HG02973 (cell line): ENCODE results near the gene SLC16A3.
"Not testable (repeated sequence)": the region's sequence is repeated elsewhere in the genome, so short reads cannot be mapped to it uniquely, and the experiment has no call there.

ENCODE experiments used
- ATAC-seq: cut with Tn5 transposase; IDR thresholded peaks from one replicate; pipeline ENCODE4 v1.9.1; 2021; ENCODE audit warnings: moderate library complexity; ENCODE audit not compliant: unreplicated experiment

SLC16A3 gene

DNA sequence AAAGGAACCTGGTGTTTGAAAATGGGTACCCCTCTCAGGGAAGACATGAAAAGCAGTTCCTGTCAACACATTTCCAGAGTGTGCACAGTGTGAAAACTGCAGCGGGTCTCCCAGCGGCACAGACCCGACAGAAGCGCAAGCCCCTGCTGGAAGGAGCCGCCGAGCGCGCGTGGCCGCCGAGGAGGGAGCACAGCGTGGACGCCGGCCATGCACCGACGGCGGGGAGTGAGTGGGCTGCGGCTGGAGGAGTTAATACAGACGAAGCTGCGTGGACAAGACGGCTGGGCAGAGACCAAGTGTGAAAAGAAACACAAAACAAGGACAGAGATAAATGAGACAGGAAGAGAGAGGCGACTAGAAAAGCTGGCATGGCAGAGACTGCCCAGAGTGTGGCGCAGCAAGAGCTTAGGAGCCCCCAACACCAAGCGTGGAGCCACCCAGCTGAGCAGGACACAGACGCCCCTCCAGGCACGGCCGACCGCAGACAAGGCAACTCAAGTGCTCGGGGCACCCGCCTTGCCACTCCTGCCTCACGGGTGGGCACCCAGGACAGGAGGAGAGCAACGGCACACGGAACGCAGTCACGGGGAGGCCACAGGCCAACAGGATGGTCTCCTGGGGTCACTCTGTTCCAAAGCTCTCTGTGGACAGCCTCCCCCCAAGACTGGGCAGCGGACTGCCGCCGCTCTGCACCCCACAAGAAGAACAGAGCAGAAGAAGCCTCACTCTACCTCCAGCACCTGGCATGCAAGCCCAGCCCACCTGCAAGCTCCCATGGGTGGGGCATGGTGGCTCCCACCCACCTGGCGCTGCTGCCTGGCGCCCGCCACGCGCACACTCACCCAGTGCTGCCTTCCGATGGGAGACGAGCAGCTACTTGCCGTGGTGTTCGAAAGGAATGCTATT is 16.5 kb downstream of the SLC16A3 start:
- no peak for ATAC-seq

DNA sequence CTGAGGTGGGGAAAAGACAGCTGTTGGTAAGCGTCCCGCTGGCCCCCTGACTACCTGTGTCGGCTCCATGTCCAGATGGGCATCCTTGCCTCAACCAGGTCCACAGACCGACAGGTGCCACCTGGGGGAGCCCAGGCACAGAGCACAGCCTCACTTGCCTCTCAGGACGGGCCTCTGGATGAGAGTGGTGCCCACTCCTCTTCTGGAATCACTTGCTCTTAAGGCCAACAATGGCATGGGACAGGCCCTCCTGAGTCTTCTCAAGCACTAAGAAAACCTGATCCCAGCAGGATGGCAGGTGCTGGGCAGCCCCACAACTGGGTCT is 17.2 kb downstream of the SLC16A3 start:
- ATAC-seq, result no peak

DNA sequence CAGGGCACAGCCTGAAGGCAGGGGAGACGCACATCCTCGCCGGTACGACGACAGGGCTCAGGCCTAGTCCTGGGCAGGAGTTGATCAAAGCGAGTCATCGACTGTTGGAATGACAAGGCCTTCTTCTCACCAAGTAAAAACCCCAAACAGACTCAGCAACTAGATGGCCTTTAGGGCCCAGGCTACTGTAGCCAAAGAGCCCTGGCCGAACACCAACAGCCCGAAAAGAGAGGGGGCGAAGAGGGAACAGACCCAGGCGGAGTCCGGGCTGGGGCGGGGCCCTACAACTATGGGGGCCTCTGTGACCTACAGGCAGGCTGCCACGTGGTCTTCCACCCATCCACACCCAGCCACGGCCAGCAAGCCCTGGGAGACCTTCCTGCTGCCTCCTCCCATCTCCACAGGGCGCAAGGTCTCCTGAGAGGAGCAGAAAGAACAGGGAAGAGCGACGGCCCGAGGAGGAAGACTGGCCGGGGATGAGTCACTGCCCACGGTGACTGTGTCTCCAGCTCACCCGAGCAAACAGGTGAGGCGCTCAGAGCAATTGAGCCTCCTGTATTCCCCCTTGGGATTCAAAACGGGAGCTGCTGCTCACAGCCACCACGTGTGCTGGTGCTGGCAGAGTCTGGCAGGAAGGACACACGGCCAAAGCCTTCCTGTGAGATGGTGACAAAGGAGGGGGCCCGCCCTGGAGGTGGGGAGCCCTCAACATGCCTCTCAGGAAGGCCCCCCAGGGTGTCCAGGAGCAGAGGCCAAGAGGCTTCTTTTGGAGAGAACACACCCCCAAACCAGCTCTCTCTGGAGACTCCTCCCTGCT is 17.7 kb downstream of the SLC16A3 start:
- no peak for ATAC-seq

DNA sequence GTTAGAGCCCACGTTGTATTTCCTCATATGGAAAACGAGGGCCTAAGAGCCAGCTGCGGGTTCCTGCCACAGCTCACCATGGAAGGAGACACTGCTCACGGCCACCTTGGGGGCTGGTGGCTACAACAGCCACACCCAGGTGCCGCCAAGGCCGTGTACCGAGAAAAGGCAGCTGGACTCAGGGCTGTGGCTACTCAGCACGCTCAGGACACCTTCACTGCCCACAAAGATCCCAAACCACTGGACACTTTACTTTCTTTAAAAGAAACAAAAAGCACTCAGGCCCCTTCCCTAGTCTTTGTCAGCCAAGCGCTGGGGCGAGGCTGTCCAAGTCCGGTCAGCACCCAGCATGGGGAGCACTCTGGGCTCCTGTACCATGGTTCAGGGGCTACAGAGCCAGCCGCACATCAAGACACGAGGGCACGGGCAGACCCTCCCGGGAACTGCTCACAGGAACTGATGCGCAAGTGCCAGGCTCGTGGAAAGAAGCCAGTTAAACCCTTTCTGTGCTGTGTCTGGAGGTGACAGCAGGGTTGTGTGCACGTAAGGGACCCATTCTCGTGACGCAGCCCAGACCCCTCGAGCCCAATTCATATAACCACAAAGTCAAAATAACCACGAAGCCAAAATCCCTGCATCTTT is 18.5 kb downstream of the SLC16A3 start:
- no peak for ATAC-seq

DNA sequence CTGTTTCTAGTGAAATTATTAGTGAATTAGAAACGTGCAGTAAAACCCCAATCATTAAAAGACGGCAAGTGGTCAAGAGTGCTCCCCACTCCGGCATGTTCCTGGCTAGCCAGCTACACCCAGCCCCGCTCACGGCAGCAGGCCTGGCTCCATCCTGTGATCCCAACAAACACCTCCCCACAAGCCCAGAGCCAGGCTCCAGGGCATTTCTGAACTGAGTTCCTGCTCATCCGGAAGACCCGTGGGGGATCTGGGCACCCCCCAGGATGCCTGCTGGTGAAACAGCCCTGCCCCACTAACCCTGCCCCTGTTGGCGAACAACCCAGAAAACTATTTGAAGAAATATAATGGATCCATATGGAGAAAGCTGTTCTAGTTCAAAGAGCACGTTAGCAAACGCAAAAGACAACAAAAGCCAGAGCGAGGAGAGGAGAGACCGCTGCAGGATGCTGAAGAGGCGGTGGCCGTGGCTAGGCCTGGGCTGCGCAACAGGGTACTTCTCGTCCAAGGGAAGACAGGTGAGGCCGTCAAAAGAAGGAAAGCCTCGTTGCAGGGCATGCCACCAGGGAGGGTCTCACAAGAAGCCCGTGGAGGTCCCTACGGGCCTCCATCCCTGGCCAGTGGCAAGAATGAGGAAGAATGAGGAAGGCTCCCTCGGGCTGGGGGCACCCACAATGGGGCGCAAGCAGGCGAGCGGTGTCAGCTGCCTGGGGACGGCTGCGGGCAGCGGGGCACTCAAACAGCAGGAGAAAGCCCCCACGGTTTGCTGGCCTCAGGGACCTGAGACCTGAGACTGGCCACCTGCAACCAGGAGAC is 19.2 kb downstream of the SLC16A3 start:
- ATAC-seq, result no peak

DNA sequence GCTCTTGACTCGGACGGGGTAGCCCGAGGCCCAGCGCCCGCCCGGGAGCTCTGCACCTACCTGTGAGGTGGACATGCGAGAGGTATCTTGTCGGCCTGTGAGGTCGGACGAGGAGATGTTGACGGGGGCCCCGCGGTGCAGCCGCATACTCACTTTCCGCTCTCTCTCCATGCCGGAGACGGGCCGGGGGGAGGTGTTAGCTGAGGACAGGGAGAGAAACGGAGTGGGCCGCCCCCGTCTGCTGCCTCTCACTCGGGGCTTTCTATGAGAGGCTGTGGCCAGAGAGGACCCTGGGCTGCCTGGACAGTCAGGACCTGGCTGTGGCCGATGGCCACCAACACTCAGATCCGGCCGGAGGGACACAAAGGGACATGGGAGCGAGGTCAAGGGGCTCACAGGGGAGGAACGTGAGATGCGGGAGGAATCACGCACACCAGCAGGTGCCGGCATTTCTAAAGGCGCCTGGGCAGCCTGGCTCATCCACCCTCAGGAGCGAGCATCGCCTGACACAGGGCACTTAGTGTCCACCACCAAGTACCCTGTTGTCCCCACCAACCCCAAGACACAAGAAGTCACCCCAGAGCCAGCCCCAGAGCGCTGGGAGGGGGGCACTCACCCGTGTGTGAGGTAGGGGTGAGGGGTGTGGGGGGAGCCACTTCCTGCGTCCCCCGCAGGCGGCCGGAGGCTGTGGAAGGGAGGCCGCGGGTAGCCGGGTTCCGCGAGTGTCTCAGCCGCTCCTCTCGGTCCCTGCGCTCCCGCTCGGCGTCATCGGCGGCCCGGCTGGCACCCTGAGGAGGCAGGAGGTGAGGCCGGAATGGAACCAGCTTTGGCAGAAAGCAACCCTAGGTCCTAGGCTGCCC is 20.2 kb downstream of the SLC16A3 start:
- ATAC-seq, result no peak

DNA sequence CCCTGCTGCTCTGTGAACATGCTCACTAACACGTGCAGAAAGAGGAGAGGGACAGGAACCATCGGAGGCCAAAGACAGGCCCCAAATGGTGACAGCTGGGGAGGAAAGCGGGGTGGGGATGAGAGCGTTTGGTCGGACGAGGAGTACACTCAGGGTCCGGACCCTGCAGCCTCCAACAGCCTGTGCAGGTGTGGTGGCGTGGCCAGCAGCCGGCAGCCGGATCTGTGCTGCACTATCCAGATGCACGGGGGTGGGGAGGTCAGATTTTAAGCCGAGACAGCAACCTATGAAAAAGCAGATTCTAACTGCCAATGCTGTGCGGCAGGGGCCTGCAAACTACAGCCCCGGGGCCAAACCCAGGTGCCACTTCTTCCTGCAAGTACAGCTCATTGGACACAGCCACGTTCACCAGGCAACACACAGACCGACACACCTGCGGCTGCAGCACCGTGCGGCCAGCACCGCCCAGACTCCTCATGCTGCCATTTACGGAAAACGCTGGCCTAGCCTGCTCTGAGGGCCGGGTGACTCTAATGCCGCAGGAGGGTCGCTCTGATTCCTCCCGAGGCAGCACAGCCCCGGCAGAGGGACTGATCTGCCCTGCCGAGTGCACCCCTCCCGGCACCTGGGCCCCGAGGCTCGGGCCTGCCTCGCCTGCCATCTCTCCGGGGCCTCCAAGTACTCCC is 21.2 kb downstream of the SLC16A3 start:
- no peak for ATAC-seq

DNA sequence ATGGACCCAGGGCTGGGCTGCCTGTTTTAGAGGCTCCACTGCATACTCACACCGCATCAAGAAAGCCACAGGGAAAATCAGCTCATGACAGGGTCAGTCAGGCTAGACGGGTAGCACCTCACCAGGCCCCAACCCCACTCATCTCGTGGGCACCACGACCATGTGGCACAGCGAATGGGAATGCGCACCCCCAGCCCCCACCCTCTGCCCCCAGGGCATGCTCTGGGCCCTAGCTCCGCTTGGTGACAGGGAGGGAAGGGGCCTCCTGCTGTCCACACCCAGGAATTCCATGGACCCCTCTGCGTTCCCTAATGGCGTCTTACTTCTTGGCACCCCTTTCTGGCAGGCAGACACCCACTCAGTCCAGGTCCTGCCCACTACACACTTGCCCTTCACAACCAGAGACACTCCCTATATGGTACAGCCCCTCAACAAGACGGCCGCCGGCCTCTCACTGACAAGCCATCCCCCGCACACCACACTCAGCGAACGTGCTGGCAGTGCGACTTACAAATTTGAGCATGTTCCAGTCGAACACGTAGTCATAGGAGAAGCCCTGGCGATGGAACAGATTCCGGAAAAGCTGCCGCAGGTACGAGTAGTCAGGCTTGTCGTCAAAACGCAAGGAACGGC is 22.1 kb downstream of the SLC16A3 start:
- no peak for ATAC-seq

DNA sequence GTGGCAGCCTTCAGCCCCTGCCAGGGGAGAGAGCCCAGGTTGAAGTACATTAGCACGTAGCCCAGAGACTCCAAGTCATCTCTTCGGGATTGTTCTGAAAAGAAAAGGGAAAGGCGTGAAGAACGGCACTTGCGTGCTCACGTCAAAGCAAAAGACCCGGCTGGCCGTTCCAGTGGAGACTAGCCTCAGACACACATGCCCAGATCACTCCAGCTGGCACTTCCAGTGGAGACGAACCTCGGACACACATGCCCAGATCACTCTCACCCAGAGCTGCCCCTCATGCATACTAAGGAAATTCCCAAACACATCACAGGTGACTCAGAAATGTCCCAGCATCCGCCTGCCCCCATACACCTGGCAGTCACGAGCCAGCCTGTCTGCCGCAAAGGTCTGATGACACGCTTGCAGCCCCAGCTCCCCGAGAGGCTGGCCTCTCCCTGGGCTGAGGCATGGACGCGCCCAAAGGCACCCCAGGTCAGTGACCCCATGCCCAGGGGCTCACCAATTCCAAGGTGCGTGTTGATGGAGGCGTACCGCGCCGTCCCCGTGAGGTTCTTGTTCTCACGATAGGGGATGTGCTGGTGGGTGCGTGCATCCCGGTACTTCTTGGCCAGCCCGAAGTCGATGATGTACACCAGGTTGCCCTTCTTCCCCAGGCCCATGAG is 23.8 kb downstream of the SLC16A3 start:
- no peak for ATAC-seq

DNA sequence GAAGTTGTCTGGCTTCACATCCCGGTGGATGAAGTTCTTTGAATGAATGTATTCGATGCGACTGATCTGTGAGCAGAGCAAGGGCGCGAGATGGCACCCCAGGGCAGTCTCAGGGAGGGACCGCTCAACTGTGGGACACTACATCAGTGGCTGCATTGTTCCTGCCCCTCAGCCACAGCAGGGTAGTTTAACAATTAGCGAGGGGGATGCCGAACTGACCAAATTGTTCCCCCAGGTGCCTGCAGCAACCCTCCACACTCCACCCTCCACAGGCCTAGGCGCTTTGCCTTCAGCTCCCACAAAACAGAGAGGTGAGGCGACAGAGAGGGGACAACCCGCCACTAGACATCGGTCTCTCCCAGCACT is 24.3 kb downstream of the SLC16A3 start:
- no peak for ATAC-seq

DNA sequence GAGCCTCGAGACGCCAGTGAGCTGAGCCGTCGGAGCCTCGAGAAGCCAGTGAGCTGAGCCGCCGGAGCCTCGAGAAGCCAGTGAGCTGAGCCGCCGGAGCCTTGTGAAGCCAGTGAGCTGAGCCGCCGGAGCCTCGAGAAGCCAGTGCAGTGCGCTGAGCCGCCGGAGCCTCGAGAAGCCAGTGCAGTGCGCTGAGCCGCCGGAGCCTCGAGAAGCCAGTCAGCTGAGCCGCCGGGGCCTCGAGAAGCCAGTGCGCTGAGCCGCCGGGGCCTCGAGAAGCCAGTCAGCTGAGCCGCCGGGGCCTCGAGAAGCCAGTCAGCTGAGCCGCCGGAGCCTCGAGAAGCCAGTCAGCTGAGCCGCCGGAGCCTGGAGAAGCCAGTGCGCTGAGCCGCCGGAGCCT is 25.3 kb downstream of the SLC16A3 start:
- ATAC-seq, result not testable (repeated sequence)

DNA sequence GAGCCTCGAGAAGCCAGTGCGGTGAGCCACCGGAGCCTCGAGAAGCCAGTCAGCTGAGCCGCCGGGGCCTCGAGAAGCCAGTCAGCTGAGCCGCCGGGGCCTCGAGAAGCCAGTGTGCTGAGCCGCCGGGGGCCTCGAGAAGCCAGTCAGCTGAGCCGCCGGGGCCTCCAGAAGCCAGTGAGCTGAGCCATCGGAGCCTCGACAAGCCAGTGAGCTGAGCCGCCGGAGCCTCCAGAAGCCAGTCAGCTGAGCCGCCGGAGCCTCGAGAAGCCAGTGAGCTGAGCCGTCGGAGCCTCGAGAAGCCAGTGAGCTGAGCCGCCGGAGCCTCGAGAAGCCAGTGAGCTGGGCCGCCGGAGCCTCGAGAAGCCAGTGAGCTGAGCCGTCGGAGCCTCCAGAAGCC is 25.9 kb downstream of the SLC16A3 start:
- not testable (repeated sequence) for ATAC-seq

DNA sequence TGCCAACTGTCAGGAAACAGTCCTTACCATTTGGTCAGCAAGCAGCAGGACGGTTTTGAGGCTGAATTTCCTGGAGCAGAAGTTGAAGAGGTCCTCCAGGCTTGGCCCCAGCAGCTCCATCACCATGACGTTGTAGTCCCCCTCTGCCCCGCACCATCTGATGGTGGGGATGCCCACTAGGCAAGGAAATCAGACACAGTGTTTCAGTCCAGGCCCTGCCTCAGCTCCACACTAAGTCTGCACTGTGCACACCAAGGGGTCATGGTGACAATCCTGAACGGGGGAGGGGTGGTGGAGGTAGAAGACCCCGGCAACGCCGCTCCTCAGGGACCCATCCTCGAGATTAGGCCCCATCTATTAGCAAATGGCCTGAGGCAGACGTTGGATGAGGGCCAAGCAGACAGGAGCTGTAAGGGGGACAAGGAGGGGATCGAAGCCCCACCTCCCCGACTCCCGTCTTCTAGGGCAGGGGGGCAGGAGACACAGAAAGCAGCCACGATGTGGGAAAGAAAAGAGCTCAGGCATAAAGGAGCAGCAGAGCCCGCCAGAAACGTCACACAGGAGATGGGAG is 26.6 kb downstream of the SLC16A3 start:
- ATAC-seq, result no peak

DNA sequence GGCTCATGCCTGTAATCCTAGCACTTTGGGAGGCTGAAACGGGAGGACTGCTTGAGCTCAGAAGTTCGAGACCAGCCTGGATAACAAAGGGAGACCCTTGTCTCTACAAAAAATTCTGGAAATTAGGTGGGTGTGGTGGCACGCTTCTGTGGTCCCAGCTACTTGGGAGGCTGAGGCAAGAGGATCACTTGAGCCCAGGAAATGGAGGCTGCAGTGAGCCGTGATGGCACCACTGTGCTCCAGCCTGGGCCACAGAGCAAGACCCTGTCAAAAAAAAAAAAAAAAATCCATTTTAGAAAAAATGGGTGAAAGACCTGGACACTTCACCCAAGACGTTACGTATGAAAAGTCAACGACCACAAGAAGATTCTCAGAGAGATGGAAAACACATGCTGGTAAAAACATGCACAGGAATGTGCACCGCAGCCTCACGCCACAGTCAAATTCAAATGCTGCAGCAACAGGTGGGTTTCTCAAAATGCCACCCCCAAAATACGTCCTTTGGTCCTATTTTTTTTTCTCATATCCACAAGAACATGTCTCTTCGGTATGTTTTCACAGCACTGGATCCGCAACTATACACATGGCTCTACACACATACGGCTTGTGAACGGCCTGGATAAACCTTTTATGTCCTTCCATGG is 27.5 kb downstream of the SLC16A3 start:
- ATAC-seq, result no peak

DNA sequence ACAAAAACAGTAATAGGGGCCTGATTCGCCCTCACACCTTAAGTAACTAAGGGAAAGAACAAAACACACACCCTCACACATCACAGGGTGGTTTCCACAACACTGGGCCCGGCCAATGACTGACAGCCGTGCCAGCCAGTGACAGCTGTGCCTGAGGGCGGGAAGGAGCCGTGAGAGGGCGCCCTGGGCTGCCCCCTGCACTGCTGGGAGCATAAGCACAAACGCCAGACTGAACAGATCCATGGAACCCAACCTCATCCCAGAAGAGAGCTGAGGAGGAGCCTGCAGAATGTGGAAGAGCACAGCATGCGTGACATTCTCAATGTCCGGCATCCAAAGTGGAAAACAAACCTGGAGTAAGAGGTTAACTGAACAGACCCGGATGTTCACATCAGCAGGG is 28.6 kb downstream of the SLC16A3 start:
- no peak for ATAC-seq

DNA sequence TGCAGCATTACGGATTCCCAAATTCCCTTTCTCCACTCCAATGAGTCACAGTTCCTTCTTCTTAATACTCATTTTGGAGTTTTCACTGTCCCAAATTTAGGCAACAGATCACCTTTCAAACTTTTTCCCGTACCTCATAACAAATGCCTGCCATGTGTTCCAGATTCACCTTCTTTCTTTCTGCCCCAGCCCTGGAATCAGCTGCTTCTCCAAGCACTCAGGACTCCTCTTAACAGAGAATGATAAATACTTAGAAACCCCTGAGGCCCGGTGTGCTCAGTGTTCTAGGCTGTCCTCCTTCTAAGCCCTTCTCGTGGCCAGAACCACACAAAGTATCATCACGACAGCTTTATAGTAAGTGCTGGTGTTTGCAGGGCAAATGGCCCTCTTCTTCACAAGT is 29.7 kb downstream of the SLC16A3 start:
- ATAC-seq, result no peak
